MCF 10A (cell line): ENCODE data around the gene SLU7. TPM values are rescaled to one million over a fixed set of nuclear protein-coding genes. Genes with fewer than 3 reads are reported as not detected.

Source experiments
- BruUV-seq: library from RNA; stranded (reverse); fragments of 400-500 nt; replicated peaks from 2 replicates; lab custom pipeline; 2021; lab: Mats Ljungman, UMichigan
- CTCF ChIA-PET: fragments of 300-600 bp; sonication (Branson Sonifier 250); formaldehyde crosslinking; extraction: SDS; loops from one replicate; lab custom pipeline; 2021; ENCODE audit warnings: antibody characterized with exemption, inconsistent platforms; lab: Yijun Ruan, JAX
- POLR2A ChIA-PET: fragments of 300-600, 350-650 bp; sonication (Branson Sonifier 250); formaldehyde crosslinking; extraction: SDS; loops from one replicate; lab custom pipeline; 2020; ENCODE audit warnings: antibody characterized with exemption, inconsistent platforms; lab: Yijun Ruan, JAX
- DNase-seq: peaks from one replicate; pipeline ENCODE4 v3.0.0-alpha.2; 2018; ENCODE audit not compliant: unreplicated experiment
- H3K27ac Mint-ChIP-seq: one replicate; pipeline ENCODE4 v1.8.0; 2022; ENCODE audit warnings: mild to moderate bottlenecking, low read depth, mixed read lengths; ENCODE audit not compliant: unreplicated experiment
- H3K27me3 Mint-ChIP-seq: one replicate; pipeline ENCODE4 v1.8.0; 2022; ENCODE audit warnings: mixed read lengths; ENCODE audit not compliant: insufficient read depth, unreplicated experiment
- H3K36me3 Mint-ChIP-seq: one replicate; pipeline ENCODE4 v1.8.0; 2022; ENCODE audit warnings: mild to moderate bottlenecking, moderate library complexity, mixed read lengths; ENCODE audit not compliant: insufficient read depth, unreplicated experiment
- H3K4me1 Mint-ChIP-seq: one replicate; pipeline ENCODE4 v1.8.0; 2022; ENCODE audit warnings: mixed read lengths; ENCODE audit not compliant: insufficient read depth, unreplicated experiment
- H3K4me3 Mint-ChIP-seq: one replicate; pipeline ENCODE4 v1.8.0; 2022; ENCODE audit warnings: mild to moderate bottlenecking, moderate library complexity, mixed read lengths; ENCODE audit not compliant: unreplicated experiment
- H3K9me3 Mint-ChIP-seq: one replicate; pipeline ENCODE4 v1.8.0; 2022; ENCODE audit warnings: mixed read lengths; ENCODE audit not compliant: unreplicated experiment
- intact Hi-C: fragments of 100-400 bp; cut with micrococcal nuclease; formaldehyde crosslinking; loops from 2 replicates; pipeline ENCODE4 v1.14.1; 2022
- total RNA-seq: library from RNA; stranded (reverse); gene quantifications from 2 replicates; pipeline ENCODE4 v1.2.3, GENCODE V29; 2022
- TF ChIP-seq, protein P1 (sequence below): fragments of 200-600 bp; IDR thresholded peaks from one replicate; pipeline ENCODE4 v1.8.0; 2022; ENCODE audit warnings: antibody characterized with exemption, mild to moderate bottlenecking; ENCODE audit not compliant: unreplicated experiment

SLU7 gene
- total RNA-seq, 1 experiment from 2014 or later, result 64.6 TPM

DNA sequence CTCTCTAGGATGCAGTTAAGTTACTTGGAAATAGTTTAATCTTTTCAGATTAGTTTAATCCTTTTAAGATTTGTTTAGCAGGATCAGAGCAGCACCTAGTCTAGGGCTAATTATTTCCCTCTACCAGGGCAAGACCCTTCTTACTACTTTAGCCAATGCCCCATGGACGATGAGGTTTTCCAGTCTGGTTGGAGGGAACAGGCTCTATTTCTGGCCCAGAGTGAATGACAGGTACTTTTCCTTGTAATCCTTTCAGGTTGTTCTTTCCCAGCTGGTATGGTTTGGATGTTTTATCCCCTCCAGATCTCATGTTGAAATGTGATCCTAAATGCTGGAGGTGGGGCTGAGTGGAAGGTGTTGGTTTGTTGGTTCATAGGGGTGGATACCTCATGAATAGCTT is 30.0 kb upstream of the SLU7 start:
- no TSS peak for BruUV-seq
- ChIA-PET POLR2A (interaction anchor here (1.3 kb wide), 1 partner anchor 10 kb away, joined by 3 read pairs; no protein-coding TSS in a partner anchor), CTCF (interaction anchor here (3.4 kb wide), 1 partner anchor 10 kb away, joined by 36 read pairs; no protein-coding TSS in a partner anchor)
- Mint-ChIP-seq H3K4me1 (no peaks in the 10 kb centered on the region), H3K27me3 (no peaks in the 10 kb centered on the region), H3K27ac (no peak overlapping the region), H3K9me3 (no peaks in the 10 kb centered on the region), H3K4me3 (no peak overlapping the region), H3K36me3 (no peaks in the 10 kb centered on the region)
- DNase-seq, result no peak
- TF ChIP-seq, protein P1, sequence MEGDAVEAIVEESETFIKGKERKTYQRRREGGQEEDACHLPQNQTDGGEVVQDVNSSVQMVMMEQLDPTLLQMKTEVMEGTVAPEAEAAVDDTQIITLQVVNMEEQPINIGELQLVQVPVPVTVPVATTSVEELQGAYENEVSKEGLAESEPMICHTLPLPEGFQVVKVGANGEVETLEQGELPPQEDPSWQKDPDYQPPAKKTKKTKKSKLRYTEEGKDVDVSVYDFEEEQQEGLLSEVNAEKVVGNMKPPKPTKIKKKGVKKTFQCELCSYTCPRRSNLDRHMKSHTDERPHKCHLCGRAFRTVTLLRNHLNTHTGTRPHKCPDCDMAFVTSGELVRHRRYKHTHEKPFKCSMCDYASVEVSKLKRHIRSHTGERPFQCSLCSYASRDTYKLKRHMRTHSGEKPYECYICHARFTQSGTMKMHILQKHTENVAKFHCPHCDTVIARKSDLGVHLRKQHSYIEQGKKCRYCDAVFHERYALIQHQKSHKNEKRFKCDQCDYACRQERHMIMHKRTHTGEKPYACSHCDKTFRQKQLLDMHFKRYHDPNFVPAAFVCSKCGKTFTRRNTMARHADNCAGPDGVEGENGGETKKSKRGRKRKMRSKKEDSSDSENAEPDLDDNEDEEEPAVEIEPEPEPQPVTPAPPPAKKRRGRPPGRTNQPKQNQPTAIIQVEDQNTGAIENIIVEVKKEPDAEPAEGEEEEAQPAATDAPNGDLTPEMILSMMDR, result no peak
- intact Hi-C loops, result no loop called here

DNA sequence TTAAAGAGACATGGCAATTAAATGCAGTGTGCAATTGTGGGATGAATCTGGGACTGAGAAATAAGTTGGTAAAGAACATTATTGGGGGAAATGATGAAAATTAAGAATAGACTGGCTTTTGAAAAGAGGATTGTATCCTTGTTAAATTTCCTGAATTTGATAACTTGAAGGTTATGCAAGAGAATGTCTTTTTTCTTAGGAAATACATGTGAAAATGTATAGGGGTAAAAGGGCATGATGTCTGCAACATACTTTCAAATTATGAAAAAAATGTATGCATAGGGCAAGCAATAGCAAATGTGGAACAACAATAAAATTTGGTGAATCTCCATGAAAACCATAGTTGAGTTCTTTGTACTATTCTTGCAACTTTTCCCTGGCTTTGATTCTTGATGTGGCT is 26.9 kb upstream of the SLU7 start:
- H3K4me1 Mint-ChIP-seq, result no peaks in the 10 kb centered on the region
- BruUV-seq, result no TSS peak
- ChIA-PET CTCF (no interaction called here), POLR2A (no interaction called here)
- no peaks in the 10 kb centered on the region for H3K9me3 Mint-ChIP-seq
- TF ChIP-seq, protein P1, result no peak
- no peak for DNase-seq
- no peak overlapping the region for H3K27ac Mint-ChIP-seq
- no peaks in the 10 kb centered on the region for H3K36me3 Mint-ChIP-seq
- intact Hi-C loops, result no loop called here
- H3K27me3 Mint-ChIP-seq, result no peaks in the 10 kb centered on the region
- no peak overlapping the region for H3K4me3 Mint-ChIP-seq

DNA sequence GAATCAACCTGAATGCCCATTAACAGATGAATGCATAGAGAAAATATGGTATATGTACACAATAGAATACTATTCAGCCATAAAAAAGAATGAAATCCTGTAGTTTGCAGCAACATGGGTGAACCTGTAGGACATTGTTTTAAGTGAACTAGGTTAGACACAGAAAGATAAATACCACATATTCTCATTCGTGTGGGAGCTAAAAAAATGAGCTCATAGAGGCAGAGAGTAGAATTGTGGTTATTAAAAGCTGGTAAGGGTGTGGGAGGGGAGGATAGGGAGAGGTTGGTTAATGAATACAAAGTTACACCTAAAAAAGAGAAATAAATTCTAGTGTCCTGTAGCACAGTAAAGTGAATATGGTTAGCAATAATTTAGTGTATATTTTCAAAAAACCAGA is 26.3 kb upstream of the SLU7 start:
- intact Hi-C loops, result no loop called here
- Mint-ChIP-seq H3K4me1 (no peaks in the 10 kb centered on the region), H3K9me3 (no peaks in the 10 kb centered on the region), H3K27me3 (no peaks in the 10 kb centered on the region), H3K4me3 (no peak overlapping the region), H3K36me3 (no peaks in the 10 kb centered on the region), H3K27ac (no peak overlapping the region)
- DNase-seq, result no peak
- ChIA-PET CTCF (no interaction called here), POLR2A (no interaction called here)
- TF ChIP-seq, protein P1, result no peak
- BruUV-seq, result no TSS peak

- no peaks in the 10 kb centered on the region for H3K27me3 Mint-ChIP-seq
- no TSS peak for BruUV-seq
- H3K36me3 Mint-ChIP-seq, result no peaks in the 10 kb centered on the region
- H3K9me3 Mint-ChIP-seq, result no peaks in the 10 kb centered on the region
- TF ChIP-seq, protein P1, result no peak
- no peak overlapping the region for H3K4me3 Mint-ChIP-seq
- DNase-seq, result no peak
- H3K27ac Mint-ChIP-seq, result no peak overlapping the region
- ChIA-PET CTCF (no interaction called here), POLR2A (no interaction called here)
- no peaks in the 10 kb centered on the region for H3K4me1 Mint-ChIP-seq
- intact Hi-C loops, result no loop called here
Observed at GRCh38 chr5:160444407-160444806, 25.5 kb upstream of the SLU7 start.
